ENCODE data around the gene GDF2. TPM values are rescaled to one million over a fixed set of nuclear protein-coding genes. Genes with fewer than 3 reads are reported as not detected.

GDF2 gene
- total RNA-seq, 1 experiment from 2014 or later: not detected

GRCh38 chr10:47320812-47321211 lies 1.4 kb upstream of the GDF2 start:
- ChIA-PET CTCF (no interaction called here), POLR2A (no interaction called here)
- Mint-ChIP-seq H3K36me3 (ENCODE audit: insufficient read depth, unreplicated experiment) (no peaks in the 10 kb centered on the region), H3K27ac (ENCODE audit: unreplicated experiment) (no peak overlapping the region), H3K9me3 (ENCODE audit: unreplicated experiment) (peaks cover 8% of the 10 kb centered on the region), H3K4me3 (ENCODE audit: unreplicated experiment) (no peak overlapping the region), H3K4me1 (ENCODE audit: low read depth, unreplicated experiment) (peaks cover 6% of the 10 kb centered on the region), H3K27me3 (ENCODE audit: insufficient read depth, unreplicated experiment) (peaks cover 22% of the 10 kb centered on the region)
- intact Hi-C loops (cut with micrococcal nuclease; ENCODE audit: unreplicated experiment): no loop called here
- Histone ChIP-seq H3K27me3 (replicated peaks; ENCODE audit: control insufficient read depth, insufficient read depth, low read length) (no peaks in the 10 kb centered on the region), H3K4me1 (no peaks in the 10 kb centered on the region), H3K9me3 (0 out of 2 replicates have a peak, but pooled peaks cover 3% of the 10 kb centered on the region), H3K4me3 (ENCODE audit: low read depth, low read length) (no peak overlapping the region), H3K36me3 (ENCODE audit: control insufficient read depth, insufficient read depth, low read length) (no peaks in the 10 kb centered on the region)
- BruUV-seq (replicated peaks): no TSS peak
- no peak for DNase-seq
- no peak for TF ChIP-seq CTCF (IDR thresholded peaks at IDR 0.05; ENCODE audit: insufficient read depth in 1 of 2, low read depth in 1 of 2, low read length in 1 of 2, severe bottlenecking in 1 of 2, unreplicated experiment in 1 of 2)

GRCh38 chr10:47321521-47322195 lies 596 bp upstream of the GDF2 start:
- Mint-ChIP-seq H3K9me3 (ENCODE audit: unreplicated experiment) (peaks cover 8% of the 10 kb centered on the region), H3K27me3 (ENCODE audit: insufficient read depth, unreplicated experiment) (peaks cover 22% of the 10 kb centered on the region), H3K36me3 (ENCODE audit: insufficient read depth, unreplicated experiment) (no peaks in the 10 kb centered on the region), H3K4me3 (ENCODE audit: unreplicated experiment) (no peak overlapping the region), H3K4me1 (ENCODE audit: low read depth, unreplicated experiment) (peaks cover 6% of the 10 kb centered on the region), H3K27ac (ENCODE audit: unreplicated experiment) (no peak overlapping the region)
- peak in 1 of 2 experiments; percentile 13 for DNase-seq
- ChIA-PET POLR2A (interaction anchor here (0.6 kb wide), 1 partner anchor 11 kb away, joined by 4 read pairs; no protein-coding TSS in a partner anchor), CTCF (interaction anchor here (2.5 kb wide), 1 partner anchor 10 kb away, joined by 10 read pairs; no protein-coding TSS in a partner anchor)
- 0 out of 2 replicates have a peak, but pooled peaks cover 3% of the 10 kb centered on the region for H3K9me3 ChIP-seq
- no peak for TF ChIP-seq CTCF (IDR thresholded peaks at IDR 0.05; ENCODE audit: insufficient read depth in 1 of 2, low read depth in 1 of 2, low read length in 1 of 2, severe bottlenecking in 1 of 2, unreplicated experiment in 1 of 2)
- no peak overlapping the region for H3K4me3 ChIP-seq (ENCODE audit: low read depth, low read length)
- H3K36me3 ChIP-seq (ENCODE audit: control insufficient read depth, insufficient read depth, low read length): no peaks in the 10 kb centered on the region
- intact Hi-C loops (cut with micrococcal nuclease; ENCODE audit: unreplicated experiment): no loop called here
- no peaks in the 10 kb centered on the region for H3K4me1 ChIP-seq
- BruUV-seq (replicated peaks): no TSS peak
- no peaks in the 10 kb centered on the region for H3K27me3 ChIP-seq (replicated peaks; ENCODE audit: control insufficient read depth, insufficient read depth, low read length)

- CTCF ChIA-PET: interaction anchor here (2.5 kb wide), 1 partner anchor 11 kb away, joined by 10 read pairs; no protein-coding TSS in a partner anchor
- BruUV-seq (replicated peaks): no TSS peak
- Histone ChIP-seq H3K4me3 (ENCODE audit: low read depth, low read length) (no peak overlapping the region), H3K36me3 (ENCODE audit: control insufficient read depth, insufficient read depth, low read length) (no peaks in the 10 kb centered on the region), H3K4me1 (no peaks in the 10 kb centered on the region), H3K9me3 (0 out of 2 replicates have a peak, but pooled peaks cover 3% of the 10 kb centered on the region), H3K27me3 (replicated peaks; ENCODE audit: control insufficient read depth, insufficient read depth, low read length) (no peaks in the 10 kb centered on the region)
- H3K4me3 Mint-ChIP-seq (ENCODE audit: unreplicated experiment): no peak overlapping the region
- POLR2A ChIA-PET: no interaction called here
- peaks cover 6% of the 10 kb centered on the region for H3K4me1 Mint-ChIP-seq (ENCODE audit: low read depth, unreplicated experiment)
- intact Hi-C loops (cut with micrococcal nuclease; ENCODE audit: unreplicated experiment): no loop called here
- peaks cover 8% of the 10 kb centered on the region for H3K9me3 Mint-ChIP-seq (ENCODE audit: unreplicated experiment)
- H3K27me3 Mint-ChIP-seq (ENCODE audit: insufficient read depth, unreplicated experiment): peaks cover 22% of the 10 kb centered on the region
- no peak for TF ChIP-seq CTCF (IDR thresholded peaks at IDR 0.05; ENCODE audit: insufficient read depth in 1 of 2, low read depth in 1 of 2, low read length in 1 of 2, severe bottlenecking in 1 of 2, unreplicated experiment in 1 of 2)
- H3K27ac Mint-ChIP-seq (ENCODE audit: unreplicated experiment): no peak overlapping the region
- H3K36me3 Mint-ChIP-seq (ENCODE audit: insufficient read depth, unreplicated experiment): no peaks in the 10 kb centered on the region
- no peak for DNase-seq
Observed at GRCh38 chr10:47323087-47323486, 833 bp downstream of the GDF2 start.
